ENCODE data around the gene LHPP. TPM values are rescaled to one million over a fixed set of nuclear protein-coding genes. Genes with fewer than 3 reads are reported as not detected.

Gene LHPP
- total RNA-seq, 2 experiments from 2014 or later = 11.1 to 15.1 TPM

GRCh38 chr10:124558339-124559321 is 97.0 kb downstream of the LHPP start:
- no peak overlapping the region for H3K4me3 Mint-ChIP-seq
- intact Hi-C loops (cut with micrococcal nuclease) = no loop called here
- CTCF ChIA-PET = no interaction called here
- TF ChIP-seq CTCF (IDR thresholded peaks at IDR 0.05) = no peak
- H3K27me3 Mint-ChIP-seq = no peaks in the 10 kb centered on the region
- H3K9me3 Mint-ChIP-seq = no peaks in the 10 kb centered on the region
- no peaks in the 10 kb centered on the region for H3K36me3 Mint-ChIP-seq (ENCODE audit: low read depth)
- POLR2A ChIA-PET = interaction anchor here (0.7 kb wide), 1 partner anchor 596 kb away, joined by 3 read pairs; no protein-coding TSS in a partner anchor
- H3K4me1 Mint-ChIP-seq (ENCODE audit: low read depth) = no peaks in the 10 kb centered on the region
- ATAC-seq (no peak), DNase-seq (no peak)
- H3K27ac Mint-ChIP-seq = no peak overlapping the region

GRCh38 chr10:124559372-124560132 is 97.9 kb downstream of the LHPP start:
- ATAC-seq = no peak
- no peak for TF ChIP-seq CTCF (IDR thresholded peaks at IDR 0.05)
- POLR2A ChIA-PET = interaction anchor here (0.7 kb wide), 1 partner anchor 597 kb away, joined by 3 read pairs; no protein-coding TSS in a partner anchor
- DNase-seq = no peak
- Mint-ChIP-seq H3K4me3 (no peak overlapping the region), H3K4me1 (ENCODE audit: low read depth) (no peaks in the 10 kb centered on the region), H3K27me3 (no peaks in the 10 kb centered on the region), H3K36me3 (ENCODE audit: low read depth) (no peaks in the 10 kb centered on the region), H3K9me3 (no peaks in the 10 kb centered on the region), H3K27ac (no peak overlapping the region)
- CTCF ChIA-PET = interaction anchor here (1.0 kb wide), 1 partner anchor 20 kb away, joined by 3 read pairs; no protein-coding TSS in a partner anchor
- intact Hi-C loops (cut with micrococcal nuclease) = no loop called here

GRCh38 chr10:124560377-124561105 is 98.9 kb downstream of the LHPP start:
- DNase-seq = no peak
- no peak for ATAC-seq
- CTCF ChIA-PET = interaction anchor here (1.0 kb wide), 1 partner anchor 21 kb away, joined by 3 read pairs; no protein-coding TSS in a partner anchor
- no peak overlapping the region for H3K4me3 Mint-ChIP-seq
- H3K27me3 Mint-ChIP-seq = no peaks in the 10 kb centered on the region
- no peaks in the 10 kb centered on the region for H3K36me3 Mint-ChIP-seq (ENCODE audit: low read depth)
- no peaks in the 10 kb centered on the region for H3K4me1 Mint-ChIP-seq (ENCODE audit: low read depth)
- no peak for TF ChIP-seq CTCF (IDR thresholded peaks at IDR 0.05)
- H3K9me3 Mint-ChIP-seq = no peaks in the 10 kb centered on the region
- no peak overlapping the region for H3K27ac Mint-ChIP-seq
- intact Hi-C loops (cut with micrococcal nuclease) = no loop called here
- POLR2A ChIA-PET = no interaction called here

- Mint-ChIP-seq H3K27me3 (no peaks in the 10 kb centered on the region), H3K27ac (no peak overlapping the region), H3K9me3 (no peaks in the 10 kb centered on the region), H3K36me3 (ENCODE audit: low read depth) (no peaks in the 10 kb centered on the region), H3K4me3 (no peak overlapping the region), H3K4me1 (ENCODE audit: low read depth) (no peaks in the 10 kb centered on the region)
- ChIA-PET CTCF (no interaction called here), POLR2A (no interaction called here)
- DNase-seq (no peak), ATAC-seq (no peak)
- intact Hi-C loops (cut with micrococcal nuclease) = no loop called here
- TF ChIP-seq CTCF (IDR thresholded peaks at IDR 0.05) = no peak
These were observed 99.6 kb downstream of the LHPP start for GRCh38 chr10:124561206-124561605.

Data from activated CD8-positive, alpha-beta T cell treated with anti-CD3 and anti-CD28 coated beads for 36 hours (primary cell).